ENCODE data around the gene ZCCHC7.
A peak's percentile ranks its signal among the peaks of the same experiment; 100 is the strongest.

The ZCCHC7 gene

DNA sequence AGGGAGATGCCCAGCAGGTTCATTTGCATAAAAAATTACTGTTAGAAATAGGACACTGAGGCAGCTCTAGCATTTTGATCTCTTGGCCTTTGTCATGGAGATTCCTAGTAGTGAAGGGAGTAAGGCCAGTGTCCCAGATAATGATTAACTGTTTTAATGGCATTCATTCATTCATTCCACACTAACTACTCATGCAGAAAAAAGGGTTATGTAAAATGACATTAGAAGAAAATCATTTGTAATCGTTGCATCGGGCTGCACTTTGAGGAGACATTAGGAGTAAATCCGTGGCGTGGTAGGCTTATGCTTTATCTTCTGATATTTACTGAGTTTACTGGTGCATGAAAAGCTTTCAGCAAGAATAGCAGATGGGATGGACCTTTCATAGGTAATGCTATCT is 219.5 kb downstream of the ZCCHC7 start:
- DNase-seq (ENCODE audit: low spot score), result no peak

- no peak for DNase-seq (ENCODE audit: low spot score)
Measured at GRCh38 chr9:37340961-37341360, 220.6 kb downstream of the ZCCHC7 start.

DNA sequence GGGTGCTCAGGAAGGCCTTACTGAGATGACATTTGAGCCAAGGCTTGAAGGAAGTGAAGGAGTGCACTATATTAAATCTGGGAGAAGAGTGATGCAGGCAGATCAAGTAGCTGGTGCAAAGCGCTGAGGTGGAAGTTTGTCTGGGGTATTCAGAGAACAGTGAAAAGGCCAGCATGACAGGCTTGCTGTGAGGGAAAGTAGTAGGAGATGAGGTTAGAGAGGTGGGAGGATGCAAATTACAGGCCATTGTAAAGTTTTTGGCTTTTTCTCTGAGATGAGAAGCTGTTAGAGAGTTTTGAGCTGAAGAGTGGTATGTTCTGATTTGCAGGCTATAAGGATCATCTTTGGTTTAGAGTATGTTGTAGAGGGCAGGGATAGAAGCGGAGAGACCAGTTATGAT is 221.3 kb downstream of the ZCCHC7 start:
- no peak for DNase-seq (ENCODE audit: low spot score)

DNA sequence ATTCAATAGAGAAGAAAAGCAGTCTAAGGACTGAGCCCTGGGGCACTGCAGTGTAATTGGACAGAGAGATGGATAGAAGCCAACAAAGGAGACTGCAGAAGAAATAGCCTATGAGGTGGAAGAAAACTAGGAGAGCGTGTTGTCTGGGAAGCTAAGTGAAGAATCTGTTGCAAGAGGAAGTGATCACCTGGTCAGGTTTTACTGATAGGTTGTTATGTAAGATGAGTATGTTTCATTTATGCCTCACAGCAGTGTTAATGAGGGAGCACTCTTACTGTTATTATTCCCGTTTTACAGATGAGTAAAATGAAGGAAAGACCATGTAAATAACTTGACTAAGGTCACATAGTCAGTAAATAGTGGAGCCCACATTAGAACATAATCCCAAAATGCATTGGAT is 222.1 kb downstream of the ZCCHC7 start:
- no peak for DNase-seq (ENCODE audit: low spot score)

GRCh38 chr9:37342895-37343294 is 222.5 kb downstream of the ZCCHC7 start:
- no peak for DNase-seq (ENCODE audit: low spot score)

DNA sequence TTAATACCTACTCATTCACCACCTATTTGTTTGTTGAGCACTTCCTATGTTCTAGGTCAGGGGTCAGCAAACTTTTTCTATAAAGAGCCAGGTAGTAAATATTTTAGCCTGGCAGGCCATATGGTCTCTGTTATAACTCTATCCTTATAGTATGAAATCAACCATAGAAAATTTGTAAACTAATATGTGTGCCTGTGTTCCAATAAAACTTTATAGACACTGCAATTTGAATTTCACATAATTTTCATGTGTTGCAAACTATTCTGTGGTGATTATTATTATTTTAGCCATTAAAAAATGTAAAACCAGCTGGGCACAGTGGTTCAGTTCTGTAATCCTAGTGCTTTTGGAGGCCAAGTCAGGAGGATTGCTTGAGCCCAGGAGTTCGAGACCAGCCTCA is 223.3 kb downstream of the ZCCHC7 start:
- DNase-seq (ENCODE audit: low spot score), result no peak

DNA sequence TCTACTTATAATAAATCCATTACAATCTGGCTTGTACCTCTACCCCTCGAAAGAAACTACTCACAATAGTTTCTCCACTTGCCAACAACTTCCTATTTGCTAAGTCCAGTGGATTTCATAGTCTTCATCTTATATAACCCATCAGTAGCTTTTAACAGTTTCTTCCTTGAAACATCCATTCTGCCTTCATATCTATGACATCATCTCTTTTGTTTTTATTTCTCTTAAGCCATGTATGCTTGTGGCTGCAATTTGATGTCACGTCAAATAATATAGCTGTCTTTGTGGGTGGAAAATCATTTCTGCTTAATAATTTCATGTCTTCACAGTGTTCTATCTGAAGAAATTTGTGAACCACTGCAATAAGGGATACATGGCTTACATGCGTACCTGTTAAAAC is 224.7 kb downstream of the ZCCHC7 start:
- no peak for DNase-seq (ENCODE audit: low spot score)

- no peak for DNase-seq (ENCODE audit: low spot score)
Measured at GRCh38 chr9:37348917-37349316, 228.5 kb downstream of the ZCCHC7 start.

GRCh38 chr9:37350486-37351190 is 230.3 kb downstream of the ZCCHC7 start:
- DNase-seq (ENCODE audit: low spot score), result no peak

GRCh38 chr9:37353791-37354190 is 233.4 kb downstream of the ZCCHC7 start:
- no peak for DNase-seq (ENCODE audit: low spot score)

DNA sequence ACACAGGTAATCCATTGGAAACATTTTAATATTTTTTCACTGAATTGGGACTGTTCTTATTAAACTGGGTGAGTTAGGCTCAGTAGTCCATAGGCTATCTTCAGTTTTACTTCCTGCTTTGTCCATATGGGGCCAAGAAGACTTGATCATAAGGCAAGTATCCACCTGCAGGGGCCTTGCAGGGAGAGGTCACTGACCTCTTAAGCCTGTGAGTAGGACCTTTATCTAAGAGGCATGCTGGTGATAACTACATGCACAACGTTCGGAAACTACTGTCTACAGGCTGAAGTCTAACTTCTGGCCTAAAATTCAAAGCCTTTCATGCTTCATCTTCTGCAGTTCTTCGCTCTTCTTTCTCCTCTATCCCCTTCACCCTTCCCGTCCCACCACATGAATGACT is 242.1 kb downstream of the ZCCHC7 start:
- DNase-seq (ENCODE audit: low spot score), result no peak

- DNase-seq (ENCODE audit: low spot score), result no peak
Measured at GRCh38 chr9:37363124-37363523, 242.8 kb downstream of the ZCCHC7 start.

- DNase-seq (ENCODE audit: low spot score), result no peak
Measured at GRCh38 chr9:37364136-37364535, 243.8 kb downstream of the ZCCHC7 start.

DNA sequence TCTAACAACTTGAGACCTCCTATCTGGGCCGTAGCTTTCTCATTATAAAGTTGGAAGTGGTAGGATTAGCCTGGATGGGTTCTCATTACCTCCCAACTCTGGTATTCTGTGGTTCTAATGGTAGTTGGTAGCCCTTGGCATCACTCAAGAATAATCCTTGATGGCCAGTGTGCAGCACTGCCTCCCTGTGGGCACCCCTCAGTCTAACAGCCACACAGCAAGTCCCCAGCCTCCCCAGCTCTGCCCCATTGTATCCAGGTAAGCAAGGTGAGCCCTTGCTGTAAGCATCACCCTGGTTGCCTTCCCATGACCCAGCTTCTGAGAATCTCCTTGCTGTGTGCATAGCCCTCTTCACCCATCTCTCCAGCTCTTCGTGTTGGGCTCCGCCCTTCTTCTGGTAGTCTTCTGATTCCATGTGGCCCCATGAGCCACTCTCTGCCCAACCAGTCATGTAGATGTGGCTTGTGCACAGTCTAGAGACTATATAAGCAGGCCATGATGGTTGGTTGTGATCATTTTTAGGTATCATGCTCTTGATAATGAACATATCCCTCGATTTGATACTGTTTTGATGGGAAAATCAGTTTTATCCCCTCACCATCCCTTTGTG is 244.5 kb downstream of the ZCCHC7 start:
- peak; percentile 49 for DNase-seq (ENCODE audit: low spot score)

GRCh38 chr9:37369671-37370070 is 249.3 kb downstream of the ZCCHC7 start:
- peak; percentile 94 for DNase-seq (ENCODE audit: low spot score)

GRCh38 chr9:37370282-37370681 is 249.9 kb downstream of the ZCCHC7 start:
- peak; percentile 53 for DNase-seq (ENCODE audit: low spot score)

DNA sequence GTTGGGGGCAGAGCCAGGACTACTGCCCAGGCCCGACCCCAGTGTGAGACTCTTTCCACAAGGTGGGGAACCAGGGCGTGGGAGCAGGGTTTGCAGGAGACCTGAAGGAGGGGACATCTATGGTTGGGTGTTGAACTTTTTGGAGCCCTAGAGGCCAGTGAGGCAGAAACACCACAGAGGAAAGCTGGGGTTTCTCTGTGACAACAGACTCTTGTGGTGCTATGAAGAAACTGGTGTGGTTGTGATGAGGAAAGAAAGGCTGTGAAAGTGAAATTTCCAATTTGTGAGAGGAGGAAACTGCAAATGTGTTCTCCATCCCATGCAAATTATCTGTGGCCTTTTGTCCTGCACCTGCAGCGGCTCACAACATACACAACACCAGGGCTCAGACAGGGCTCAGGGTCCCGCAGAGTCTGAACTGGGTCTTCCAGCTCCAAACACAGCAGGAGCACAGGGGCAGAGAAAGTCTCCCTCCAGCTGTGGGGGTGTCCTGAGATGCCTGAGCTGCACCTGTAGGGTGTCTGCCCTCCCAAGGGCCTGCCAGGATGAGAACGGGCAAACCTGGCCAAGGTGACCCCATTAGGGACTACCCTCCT is 250.7 kb downstream of the ZCCHC7 start:
- peak; percentile 97 for DNase-seq (ENCODE audit: low spot score)

- DNase-seq (ENCODE audit: low spot score), result peak; percentile 75
Measured at GRCh38 chr9:37371565-37372464, 251.4 kb downstream of the ZCCHC7 start.

- peak; percentile 63 for DNase-seq (ENCODE audit: low spot score)
Measured at GRCh38 chr9:37372839-37373238, 252.5 kb downstream of the ZCCHC7 start.

DNA sequence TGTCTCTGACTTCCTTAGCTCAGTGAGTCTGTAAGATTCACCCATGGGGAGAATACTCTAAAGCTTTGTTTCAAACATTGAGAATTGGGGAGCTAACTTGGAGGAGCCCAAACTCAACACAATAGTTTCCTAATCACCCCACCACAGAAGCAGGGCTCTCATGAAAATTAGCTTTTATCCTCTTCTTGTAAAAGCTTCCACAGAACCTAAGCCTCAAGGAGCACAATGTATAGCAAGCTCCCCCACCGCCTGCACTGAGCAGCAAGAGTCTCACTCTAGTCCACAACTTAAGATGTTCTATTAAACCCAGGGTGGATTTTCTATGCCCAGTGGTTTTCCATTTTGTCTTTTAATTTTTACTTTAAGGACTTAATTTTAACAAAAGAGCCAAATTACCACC is 253.2 kb downstream of the ZCCHC7 start:
- peak; percentile 69 for DNase-seq (ENCODE audit: low spot score)

DNA sequence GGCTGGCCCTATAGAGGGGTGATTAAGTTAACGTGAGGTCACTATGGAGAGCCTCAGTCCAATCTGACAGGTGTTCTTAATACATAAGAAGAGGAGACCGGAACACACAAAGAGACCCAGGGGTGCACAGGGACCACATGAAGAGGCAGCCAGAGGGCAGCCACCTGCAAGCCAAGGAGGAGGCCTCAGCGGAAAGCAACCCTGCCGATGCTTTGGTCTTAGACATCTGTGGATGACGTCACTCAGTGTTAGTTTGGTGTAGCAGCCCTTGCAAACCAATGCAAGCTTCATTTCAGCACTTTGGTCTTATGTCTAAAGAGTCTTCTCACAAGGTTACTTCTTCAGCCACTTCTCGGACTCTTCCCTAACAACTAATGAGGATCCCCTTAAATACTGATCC is 254.5 kb downstream of the ZCCHC7 start:
- peak; percentile 99 for DNase-seq (ENCODE audit: low spot score)
